Skeletal muscle cell (primary cell): ENCODE results near the gene MAPK12.

Experiments used
- DNase-seq: peaks from one replicate; pipeline ENCODE4 v3.0.0-alpha.2; 2010; ENCODE audit warnings: low read depth
- H3K4me3 ChIP-seq: 2 replicates; pipeline ENCODE4 v1.5.1; 2011; ENCODE audit warnings: low read depth, mild to moderate bottlenecking, control low read depth, low read length, moderate library complexity

MAPK12 gene

DNA sequence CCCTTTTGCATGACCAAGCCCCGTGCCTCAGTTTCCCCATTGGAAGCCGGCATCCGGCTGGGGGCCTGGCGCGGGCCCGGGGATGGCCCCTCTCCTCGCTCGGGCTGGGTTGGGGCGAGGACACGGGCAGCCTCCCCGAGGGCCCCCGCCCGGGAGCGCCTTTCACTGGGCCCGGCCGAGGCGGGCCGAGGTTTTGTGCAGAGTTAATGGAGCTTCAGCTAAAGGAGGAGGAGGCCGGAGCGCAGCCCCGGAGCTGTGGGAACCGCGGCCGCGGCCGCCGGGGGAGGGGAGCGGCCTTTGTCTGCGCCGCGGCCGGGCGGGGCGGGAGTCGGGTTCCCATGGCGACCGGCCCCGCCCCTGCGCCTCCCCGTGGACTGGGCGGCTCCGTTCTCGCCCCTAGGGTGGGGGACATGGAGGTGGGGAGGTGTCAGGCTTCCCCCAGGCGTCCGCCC is 10.1 kb upstream of the MAPK12 start:
- peak overlapping the region; percentile 64 for H3K4me3 ChIP-seq
- no peak for DNase-seq

DNA sequence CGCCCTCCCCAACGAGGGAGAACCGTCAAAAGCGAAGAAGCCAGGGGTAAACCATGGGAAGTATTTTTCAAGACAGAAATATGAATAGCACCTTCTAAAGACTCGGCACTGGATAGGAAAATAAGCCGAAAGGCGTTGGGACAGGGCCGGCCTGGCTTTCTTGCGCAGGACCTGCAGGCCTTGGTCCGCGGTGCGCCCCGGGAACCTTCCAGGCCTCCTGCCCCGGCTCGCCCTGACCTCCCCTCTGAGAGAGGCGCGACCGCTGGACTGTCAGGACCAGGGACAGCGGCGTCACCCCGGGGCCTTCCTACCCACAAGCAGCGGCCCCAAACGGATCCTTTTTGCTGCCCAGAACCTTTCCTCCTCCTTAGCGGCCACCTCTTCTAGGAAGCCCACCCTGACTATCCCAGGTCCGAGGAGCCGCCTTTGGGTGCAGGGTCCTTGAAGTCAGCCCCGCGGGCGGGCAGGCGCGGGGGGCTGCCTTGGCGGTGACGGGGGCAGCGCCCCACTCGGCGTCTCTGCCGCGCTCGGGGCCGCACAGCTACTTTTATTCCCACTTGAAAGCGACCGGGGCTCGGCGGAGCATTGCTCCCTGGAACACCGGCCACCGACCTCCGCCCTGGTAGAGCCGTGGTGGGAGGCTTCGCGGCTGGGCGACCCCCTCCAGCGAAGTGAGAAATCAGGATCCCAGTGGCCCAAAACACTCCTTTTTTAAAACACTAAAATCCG is 9.3 kb upstream of the MAPK12 start:
- peak overlapping the region; percentile 64 for H3K4me3 ChIP-seq
- DNase-seq: no peak

DNA sequence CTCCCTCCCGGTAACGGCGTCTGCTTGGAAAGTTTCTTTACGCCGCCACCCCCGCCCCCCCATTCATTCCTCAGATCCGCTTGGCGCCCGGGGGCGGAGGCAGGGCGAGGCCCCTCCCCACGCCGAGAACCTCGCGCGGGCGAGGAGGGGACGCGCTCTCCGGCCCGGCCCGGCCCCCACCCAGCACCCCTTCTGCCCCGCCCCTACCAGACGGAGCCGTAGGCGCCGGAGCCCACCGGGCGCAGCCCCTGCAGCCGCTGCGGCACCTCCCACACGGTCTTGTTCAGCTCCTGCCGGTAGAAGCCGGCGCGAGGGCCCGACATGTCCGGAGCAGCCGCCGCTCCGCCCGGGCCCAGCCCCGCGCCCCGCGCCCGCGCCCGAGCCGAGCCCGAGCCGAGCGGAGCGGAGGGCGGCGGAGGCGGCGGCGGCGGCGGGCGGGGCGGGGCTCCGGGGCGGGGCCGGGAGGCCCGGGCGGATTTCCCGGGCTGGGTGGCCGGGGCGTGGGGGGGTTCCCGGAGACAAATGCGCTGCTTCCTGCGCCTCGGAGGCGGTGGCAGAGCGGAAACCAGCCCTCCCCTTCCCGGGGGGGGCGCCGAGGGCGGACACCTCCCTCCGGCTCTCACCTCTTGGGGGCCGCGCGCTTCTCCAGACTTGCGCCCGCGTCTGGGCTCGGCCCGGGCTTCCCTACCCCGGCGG is 8.6 kb upstream of the MAPK12 start, which contains the start of gene MAPK11:
Gene MAPK11, minus strand, starts transcription at position 411 of the 696 bp plus-strand sequence. Its CDS starts 88 bp downstream, at position 323.
- DNase-seq: no peak
- peak within 1 kb of the TSS; percentile 64 for H3K4me3 ChIP-seq

DNA sequence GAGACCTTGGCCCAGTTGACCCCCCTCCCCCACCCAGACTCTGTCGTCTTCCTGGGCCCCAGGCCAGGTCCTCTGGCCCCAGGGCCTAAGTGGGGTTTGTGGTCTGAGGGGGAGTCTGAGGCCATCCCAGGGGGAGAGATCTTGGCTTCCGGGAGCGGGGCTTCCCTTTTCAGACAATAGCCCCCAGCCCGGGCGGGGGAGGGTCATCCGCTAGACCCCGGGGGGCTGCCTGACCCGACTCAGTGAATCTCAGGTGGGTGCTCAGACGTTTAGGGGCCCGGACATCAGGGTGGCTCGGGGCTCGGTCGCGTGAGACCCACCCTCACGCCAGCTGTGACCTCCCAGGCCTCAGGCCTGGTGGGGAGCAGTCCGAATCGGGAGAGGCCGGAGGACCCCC is 8.1 kb upstream of the MAPK12 start:
- H3K4me3 ChIP-seq: peak overlapping the region; percentile 64
- no peak for DNase-seq

DNA sequence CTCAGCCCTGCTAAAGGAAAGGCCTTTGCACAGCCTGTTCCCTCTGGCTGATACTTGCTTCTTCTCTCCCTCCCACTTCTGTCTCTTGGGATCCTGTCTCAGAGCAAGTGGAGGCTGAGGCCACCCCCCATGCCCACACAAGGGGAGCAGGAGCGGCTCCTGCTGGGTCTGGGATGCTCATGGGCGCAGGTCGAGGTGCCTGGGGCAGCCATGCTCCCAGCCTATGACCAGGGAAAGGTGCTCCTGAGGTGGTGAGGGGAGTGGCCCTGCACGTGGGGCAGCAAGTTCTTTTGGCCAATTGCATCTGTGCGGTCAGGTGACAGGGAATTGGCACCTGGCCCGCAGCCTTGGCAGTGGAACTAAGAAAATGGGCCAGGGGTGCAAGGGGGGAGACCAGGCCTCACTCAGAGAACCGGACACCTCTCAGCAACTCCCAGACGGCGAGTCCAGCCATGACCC is 7.2 kb upstream of the MAPK12 start:
- H3K4me3 ChIP-seq: no peak overlapping the region

DNA sequence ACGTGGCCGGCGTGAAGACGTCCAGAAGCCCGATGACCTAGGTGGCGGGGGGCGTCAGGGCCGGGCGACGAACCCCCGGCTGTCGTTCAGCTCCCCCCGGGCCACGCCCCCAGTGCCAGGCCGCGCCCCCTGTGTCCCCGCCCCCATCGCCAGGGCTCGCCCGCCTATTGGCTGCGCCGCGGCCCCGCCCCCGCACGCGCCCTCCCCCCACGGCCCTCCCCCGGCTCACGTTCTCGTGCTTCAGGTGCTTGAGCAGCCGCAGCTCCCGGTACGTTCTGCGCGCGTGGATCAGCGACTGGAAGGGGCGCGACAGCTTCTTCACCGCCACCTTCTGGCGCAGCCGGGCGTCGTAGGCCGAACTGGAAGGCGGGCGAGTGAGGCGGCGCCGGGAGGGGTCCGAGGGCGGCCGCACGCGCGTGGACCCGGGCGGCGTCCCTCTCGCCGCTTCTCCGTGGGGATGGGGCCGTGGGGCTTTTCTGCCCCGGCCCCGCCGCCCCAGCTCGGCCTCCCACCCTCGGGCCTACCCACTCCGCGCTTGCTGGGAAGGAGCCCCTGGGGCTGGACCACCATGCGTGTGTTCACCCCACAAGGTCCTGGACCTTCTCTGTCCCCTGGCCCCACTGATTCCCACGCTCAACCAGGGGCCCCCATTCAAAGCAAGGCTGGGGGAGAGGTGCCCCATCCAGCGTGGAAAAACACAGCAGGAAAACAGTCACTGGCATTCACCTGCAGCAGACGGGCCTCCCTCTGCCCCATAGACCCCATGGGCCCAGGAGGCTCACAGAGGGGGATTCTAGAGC is 6.3 kb upstream of the MAPK12 start:
- H3K4me3 ChIP-seq: peak overlapping the region; percentile 42
- DNase-seq: no peak

More for the DNA sequence above, 7.2 kb upstream of the MAPK12 start:
- DNase-seq: no peak

DNA sequence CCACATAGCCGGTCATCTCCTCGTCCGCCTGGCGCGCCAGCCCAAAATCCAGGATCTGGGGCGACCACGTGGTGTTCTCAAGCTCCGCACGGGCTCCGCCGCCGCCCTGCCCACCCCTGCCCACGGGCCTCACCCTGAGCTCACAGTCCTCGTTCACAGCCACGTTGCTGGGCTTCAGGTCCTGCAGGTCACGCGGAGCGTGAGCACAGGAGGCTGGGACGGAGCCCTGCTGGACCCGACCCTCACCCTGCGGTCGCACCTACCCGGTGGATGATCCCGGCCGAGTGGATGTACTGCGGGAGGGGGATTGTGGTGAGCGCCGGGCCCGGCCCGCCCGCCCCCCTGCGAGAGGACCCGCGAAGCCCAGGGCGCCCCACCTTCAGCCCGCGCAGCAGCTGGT is 5.5 kb upstream of the MAPK12 start:
- DNase-seq: no peak
- peak overlapping the region; percentile 42 for H3K4me3 ChIP-seq

DNA sequence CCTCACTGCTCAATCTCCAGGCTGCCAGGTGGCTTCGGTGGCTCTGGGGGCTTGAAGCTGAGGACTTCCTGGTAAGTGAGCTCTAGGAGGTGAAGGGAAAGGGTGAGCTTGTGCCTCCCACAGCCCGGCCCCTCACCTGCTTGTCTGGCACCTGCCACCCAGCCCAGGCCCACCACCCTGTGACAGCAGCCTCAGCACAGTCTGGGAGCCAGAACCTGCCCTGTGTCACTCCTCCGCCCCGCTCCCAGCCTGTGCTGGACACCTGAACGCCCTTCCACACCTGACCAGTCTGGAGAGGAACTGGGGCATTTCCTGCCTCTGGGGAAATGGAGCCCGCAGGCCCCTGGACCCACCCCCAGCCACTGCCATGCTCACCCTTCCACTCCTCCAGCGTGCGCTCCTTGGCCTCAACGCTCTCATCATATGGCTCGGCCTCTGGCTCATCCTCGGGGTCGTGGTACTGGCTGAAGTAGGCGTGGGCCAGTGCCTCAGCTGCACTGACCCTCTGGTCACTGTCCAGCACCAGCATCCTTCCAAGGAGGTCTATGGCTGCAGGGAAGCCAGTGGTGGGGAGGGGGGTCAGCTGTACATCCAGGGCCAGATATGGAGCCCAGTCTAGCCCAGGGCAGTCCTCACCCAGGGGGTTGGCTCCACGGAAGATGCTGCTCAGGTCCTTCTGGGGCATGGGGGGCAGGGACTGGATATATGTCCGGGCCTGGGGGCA is 3.6 kb upstream of the MAPK12 start:
- no peak for DNase-seq
- H3K4me3 ChIP-seq: no peak overlapping the region

DNA sequence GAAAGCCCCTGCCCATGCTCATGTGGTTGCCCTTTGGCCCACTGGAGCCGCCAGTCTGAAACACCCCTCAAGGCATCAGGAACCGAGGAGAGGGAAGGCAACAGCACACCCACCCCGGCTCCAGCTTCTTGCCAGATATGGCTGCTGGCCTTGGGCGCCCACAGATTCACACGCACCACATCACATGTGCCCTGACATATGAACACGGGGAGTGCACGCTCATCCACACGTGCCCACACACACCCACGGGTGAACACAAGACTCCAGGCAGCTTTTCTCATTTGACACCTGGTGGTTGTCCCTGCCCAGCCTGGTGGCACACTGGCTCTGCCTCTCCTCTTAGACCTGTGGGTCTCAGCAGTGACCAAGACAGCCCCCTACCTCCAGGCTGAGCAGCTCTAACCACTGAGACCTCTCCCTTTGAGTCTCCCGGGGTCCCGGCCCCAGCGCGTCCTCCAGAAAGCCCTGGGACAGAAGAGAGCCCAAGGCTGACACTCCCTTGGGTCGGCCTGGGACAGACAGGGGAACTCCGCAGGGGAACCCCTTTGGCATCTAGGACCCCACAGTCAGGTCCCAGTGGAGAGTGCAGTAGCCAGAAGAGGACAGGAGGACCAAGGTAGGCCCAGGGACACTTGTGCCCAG is 2.7 kb upstream of the MAPK12 start:
- H3K4me3 ChIP-seq: no peak overlapping the region

DNA sequence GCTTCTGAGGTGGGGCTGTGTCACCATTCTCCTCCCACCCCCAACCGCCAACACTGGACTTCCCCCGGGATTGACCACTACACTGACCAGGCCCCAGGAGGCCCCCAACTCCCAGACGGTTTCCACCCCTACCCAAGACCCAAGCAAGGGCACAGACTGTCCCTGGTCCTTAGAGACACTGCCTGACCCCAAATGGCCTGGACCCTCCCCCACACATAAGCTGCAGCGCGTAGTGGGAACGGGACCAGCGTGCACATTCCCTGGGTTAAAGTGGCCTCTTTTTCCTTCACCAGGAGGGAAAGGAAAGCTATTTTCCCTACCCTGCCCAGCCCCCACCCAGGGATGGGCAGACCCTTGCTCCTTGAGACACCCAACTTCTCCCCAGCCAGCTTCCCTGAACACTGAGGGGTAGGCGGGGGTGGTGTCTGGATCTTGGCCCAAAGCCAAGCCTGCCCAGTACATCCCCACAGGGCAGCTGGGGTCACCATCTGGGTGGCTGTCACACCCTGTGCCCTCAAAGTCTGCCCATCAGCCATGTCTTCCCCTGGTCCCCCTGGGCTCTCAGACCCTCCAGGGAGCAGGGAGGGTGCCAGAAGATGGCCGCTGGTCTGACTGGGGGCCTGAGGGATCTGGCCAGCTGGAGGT is 1.6 kb upstream of the MAPK12 start:
- no peak overlapping the region for H3K4me3 ChIP-seq
- DNase-seq: no peak

More for the DNA sequence above, 2.7 kb upstream of the MAPK12 start:
- no peak for DNase-seq

DNA sequence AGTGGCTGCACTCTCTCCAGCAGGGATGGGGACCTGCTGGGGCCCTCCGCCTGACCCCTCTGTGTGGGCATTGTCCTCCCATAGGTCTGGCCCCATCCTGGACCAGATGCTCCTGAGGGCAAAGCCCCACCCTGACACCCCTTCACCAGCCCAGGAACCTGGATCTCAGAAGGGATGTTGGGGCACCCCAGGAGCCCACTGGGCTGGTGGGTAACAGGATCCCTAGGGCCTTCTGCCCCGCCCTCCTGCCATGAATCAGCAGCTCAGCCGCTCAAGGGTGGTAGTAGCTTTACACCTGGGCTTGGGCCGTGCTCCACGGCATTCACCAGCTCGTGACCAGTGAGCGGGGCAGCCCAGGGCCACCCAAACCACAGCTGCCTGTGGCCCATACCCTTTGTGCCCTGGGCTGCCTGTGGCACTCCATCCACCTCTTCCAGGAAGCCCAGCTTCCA is 1.0 kb upstream of the MAPK12 start:
- no peak for DNase-seq
- no peak overlapping the region for H3K4me3 ChIP-seq

DNA sequence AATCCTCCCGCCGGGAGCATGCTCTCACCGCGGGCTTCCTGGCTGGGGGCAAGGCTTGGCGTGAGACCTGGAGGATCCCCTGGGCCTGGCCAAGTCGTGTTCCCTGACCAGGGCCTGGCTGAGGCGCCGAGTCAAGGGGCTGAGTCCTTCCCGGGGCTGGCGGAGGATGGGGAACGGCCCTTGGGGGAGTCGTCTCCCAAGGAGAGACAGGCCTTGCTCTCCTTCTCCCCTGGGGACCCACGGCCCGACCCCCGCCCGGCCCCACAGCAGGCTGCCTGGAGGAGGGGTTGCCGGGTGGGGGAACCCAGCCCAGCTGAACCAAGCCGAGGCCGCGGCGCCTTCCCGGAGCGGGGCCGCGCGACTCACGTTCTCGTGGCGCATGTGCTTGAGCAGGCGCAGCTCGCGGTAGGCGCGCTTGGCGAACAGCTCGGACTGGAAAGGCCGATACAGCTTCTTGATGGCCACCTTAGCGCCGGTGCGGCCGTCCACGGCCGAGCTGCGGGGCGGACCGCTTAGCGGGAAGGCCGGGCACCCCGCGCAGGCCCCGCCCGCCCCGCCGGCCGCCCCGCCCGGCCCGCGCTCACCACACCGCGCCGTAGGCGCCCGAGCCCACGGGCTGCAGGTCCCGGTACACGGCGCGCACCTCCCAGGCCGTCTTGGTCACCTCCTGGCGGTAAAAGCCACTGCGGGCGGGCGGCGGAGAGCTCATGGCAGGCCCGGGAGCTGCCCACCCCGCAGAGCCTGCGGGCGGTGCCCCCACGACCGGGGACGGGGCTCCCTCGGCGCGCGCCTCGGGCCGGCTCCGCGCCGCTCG is 475 bp downstream of the MAPK12 start:
- DNase-seq: no peak
- peak overlapping the region; percentile 56 for H3K4me3 ChIP-seq

DNA sequence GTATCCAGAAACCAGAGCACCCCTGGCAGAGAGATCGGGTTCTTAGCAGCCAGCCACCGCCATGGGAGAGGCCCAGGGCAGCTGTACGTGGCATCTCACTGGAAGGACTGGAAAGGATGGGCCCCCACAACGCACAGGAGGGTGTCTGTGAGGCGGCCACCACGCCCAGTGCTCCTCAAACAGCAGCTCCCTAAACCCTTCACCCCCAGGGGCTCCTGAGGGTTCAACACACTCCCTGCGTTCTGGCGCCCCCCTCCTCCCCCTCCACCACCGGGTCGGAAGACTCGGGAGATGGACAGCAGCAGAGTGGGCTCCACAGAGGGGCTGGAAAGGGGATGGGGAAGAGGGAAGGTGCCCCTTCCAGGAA is 1.1 kb downstream of the MAPK12 start:
- peak overlapping the region; percentile 56 for H3K4me3 ChIP-seq
- DNase-seq: no peak

DNA sequence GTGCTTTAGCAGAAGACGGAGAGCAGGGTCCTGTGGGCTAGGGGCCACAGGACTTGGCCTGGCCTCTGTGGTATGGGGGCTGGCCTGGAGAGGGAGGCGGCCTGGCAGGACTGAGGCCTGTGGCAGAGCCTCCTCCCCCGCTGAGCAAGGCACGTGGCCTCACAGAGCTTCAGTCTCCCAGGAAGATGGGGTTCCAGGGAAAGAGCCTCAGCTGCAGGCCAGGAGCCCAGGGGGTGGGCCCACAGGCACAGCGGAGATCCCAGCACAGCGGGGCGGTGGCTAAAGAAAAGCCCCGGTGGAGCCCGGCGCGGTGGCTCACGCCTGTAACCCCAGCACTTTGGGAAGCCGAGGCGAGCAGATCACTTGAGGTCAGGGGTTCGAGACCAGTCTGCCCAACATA is 2.2 kb downstream of the MAPK12 start:
- H3K4me3 ChIP-seq: no peak overlapping the region
- DNase-seq: no peak

DNA sequence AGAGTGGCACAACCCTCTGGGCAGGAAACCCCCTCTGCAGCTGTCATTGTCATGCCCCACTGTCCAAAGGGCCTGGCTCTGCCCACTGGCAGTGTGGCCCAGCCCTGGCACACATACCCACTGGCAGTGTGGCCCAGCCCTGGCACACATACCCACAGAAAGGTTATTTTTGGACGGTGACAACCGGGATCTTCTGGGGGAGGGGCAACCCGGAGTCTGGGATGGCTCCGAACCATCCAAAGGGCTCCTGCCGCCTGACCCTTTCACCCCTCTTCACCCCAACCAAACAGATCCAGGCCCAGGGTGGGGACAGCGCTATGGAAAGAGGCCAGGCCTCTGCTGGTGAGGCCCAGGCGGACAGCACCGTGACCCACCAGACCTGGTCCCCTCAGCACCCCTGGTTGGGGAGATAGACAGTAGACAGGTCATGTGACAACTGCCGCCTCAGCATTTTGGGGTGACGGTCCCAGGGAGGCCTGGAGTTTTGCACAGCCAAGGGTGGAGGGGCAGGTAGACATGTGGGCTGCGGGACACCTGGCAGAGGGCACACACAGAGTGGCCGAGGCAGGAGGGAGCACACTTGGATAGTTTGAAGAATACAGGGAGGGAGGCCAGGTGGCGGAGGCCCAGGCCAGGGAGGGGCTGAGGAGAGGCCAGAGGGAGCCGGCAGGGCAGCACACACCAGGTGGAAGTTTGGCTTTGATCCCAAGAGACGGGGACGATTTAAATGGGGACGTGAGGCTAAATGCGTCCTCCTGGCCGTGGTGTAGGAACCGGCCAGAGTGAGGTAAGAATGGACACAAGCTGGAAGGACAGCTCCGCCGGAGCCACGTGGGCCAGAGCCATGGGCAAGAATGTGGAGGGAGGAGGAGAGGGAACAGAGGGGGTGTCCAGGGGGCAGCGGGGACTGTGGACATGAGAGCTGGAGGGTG is 2.9 kb downstream of the MAPK12 start:
- no peak for DNase-seq
- H3K4me3 ChIP-seq: no peak overlapping the region

DNA sequence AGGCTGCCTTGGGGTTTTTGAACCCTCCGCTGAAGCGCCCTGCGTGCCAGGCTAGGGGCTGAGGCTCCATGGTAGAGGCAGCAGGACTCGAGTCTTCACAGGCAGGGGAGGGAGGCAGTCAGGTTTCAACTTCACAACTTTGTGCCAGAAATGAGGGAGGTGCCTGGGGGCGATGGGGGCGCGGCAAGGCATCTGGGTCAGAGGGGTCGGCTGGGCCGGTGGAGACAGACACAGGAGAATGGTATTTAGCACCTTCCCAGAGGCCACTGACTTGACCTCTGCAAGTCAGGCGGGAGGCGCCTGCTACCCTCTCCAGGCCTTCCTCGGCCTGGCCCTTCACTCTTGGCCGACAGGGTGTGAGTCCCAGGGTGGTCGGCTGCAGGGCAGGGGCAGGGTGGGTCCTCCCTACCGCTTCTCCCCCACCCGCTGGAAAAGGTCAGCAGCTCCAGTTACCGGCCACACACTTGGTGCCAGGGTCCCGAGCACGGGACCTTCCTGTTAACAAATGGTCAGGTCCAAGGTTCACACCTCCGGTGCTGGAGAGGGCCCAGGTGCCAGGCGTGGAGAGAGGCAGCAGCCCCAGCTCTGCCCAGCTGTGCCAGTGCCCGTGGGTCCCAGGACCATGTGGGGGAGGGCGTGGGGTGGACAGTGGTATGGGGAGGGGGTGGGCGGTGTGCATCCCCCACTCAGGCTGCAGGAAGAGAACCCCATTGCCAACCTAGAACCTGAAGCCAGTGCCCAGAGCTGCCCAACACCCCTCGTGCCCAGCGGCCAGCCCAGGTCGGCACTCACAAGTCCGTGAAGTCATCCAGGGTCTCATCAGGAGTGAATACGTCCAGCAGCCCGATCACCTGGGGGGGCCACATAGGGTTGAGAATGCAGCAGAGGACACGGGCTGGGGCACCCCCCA is 3.8 kb downstream of the MAPK12 start:
- H3K4me3 ChIP-seq: no peak overlapping the region
- DNase-seq: no peak
